Measurements from ENCODE around the gene OR6Q1.

- TF ChIP-seq, protein P1, sequence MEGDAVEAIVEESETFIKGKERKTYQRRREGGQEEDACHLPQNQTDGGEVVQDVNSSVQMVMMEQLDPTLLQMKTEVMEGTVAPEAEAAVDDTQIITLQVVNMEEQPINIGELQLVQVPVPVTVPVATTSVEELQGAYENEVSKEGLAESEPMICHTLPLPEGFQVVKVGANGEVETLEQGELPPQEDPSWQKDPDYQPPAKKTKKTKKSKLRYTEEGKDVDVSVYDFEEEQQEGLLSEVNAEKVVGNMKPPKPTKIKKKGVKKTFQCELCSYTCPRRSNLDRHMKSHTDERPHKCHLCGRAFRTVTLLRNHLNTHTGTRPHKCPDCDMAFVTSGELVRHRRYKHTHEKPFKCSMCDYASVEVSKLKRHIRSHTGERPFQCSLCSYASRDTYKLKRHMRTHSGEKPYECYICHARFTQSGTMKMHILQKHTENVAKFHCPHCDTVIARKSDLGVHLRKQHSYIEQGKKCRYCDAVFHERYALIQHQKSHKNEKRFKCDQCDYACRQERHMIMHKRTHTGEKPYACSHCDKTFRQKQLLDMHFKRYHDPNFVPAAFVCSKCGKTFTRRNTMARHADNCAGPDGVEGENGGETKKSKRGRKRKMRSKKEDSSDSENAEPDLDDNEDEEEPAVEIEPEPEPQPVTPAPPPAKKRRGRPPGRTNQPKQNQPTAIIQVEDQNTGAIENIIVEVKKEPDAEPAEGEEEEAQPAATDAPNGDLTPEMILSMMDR (IDR thresholded peaks at IDR 0.05), result no peak
- no peak for TF ChIP-seq POLR2A (IDR thresholded peaks at IDR 0.05)
Measured at GRCh38 chr11:58057481-58057880, 26.7 kb downstream of the OR6Q1 start.
